ENCODE data around the gene THSD4.

DNA sequence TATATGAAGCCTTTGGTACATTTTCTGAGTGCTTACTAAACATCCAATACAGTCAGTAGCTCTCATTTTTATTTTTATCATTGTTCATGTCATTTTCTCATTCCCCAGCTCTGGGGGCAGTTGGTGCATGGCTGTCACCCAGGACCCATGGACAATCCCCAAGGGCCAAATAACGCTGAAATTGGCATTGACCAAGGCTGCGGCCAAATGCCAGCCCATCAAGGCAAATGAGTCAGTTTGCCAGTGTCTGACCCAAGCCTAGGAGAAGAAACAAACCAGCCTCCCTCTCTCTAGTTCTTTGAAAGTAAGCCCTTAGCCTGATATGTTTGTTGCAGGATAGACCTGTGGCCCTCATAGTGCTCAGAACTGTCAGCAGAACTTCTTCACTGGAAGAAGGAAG is 219.2 kb downstream of the THSD4 start:
- TF ChIP-seq POLR2A (IDR thresholded peaks at IDR 0.05; ENCODE audit: low read depth, low read length) (no peak), POLR2AphosphoS5 (IDR thresholded peaks at IDR 0.05; ENCODE audit: low read depth, low read length) (no peak)
